Thymus (tissue), 11 donors: ENCODE results near the gene TRIM67. TPM values are rescaled to one million over a fixed set of nuclear protein-coding genes. Genes with fewer than 3 reads are reported as not detected.
"Not testable (repeated sequence)": the region's sequence is repeated elsewhere in the genome, so short reads cannot be mapped to it uniquely, and the experiment has no call there.

Source experiments
- DNase-seq, 9 donors: peaks; one replicate each; pipeline ENCODE4 v3.0.0-alpha.2; 2013; ENCODE audit warnings: low spot score in 9 of 9, low read depth in 6 of 9, missing footprints in 1 of 9
- H3K27ac ChIP-seq, 2 donors: one replicate each; pipeline ENCODE4 v1.5.1; 2013; ENCODE audit warnings: control low read depth in 1 of 2, low read depth in 1 of 2, low read length in 1 of 2, mild to moderate bottlenecking in 1 of 2, moderate library complexity in 1 of 2
- H3K27me3 ChIP-seq, 2 donors: one replicate each; pipeline ENCODE4 v1.5.1; 2013; ENCODE audit warnings: low read length in 1 of 2; ENCODE audit not compliant: control insufficient read depth in 2 of 2, insufficient read depth in 1 of 2
- H3K36me3 ChIP-seq, 2 donors: one replicate each; pipeline ENCODE4 v1.5.1; 2013; ENCODE audit warnings: low read length in 1 of 2, mild to moderate bottlenecking in 1 of 2, moderate library complexity in 1 of 2; ENCODE audit not compliant: control insufficient read depth in 2 of 2, insufficient read depth in 2 of 2
- H3K4me1 ChIP-seq, 2 donors: one replicate each; pipeline ENCODE4 v1.5.1; 2013; ENCODE audit warnings: low read length in 2 of 2; ENCODE audit not compliant: control insufficient read depth in 2 of 2, insufficient read depth in 2 of 2
- H3K4me3 ChIP-seq, 2 donors: one replicate each; pipeline ENCODE4 v1.5.1; 2013; ENCODE audit warnings: low read length in 2 of 2, control low read depth in 1 of 2, mild to moderate bottlenecking in 1 of 2
- H3K9me3 ChIP-seq, 2 donors: one replicate each; pipeline ENCODE4 v1.5.1; 2013; ENCODE audit warnings: low read length in 1 of 2, mild to moderate bottlenecking in 1 of 2; ENCODE audit not compliant: control insufficient read depth in 2 of 2, insufficient read depth in 1 of 2
- WGBS: extraction: QIAGEN DNeasy Blood & Tissue Kit; methylation state at CpG from one replicate; pipeline ENCODE4 v1.1.7; 2013; 5-methylcytosine and 5-hydroxymethylcytosine counted together
- polyA plus RNA-seq: library from polyadenylated mRNA; stranded (reverse); fragments of 200-250 nt; gene quantifications from one replicate; pipeline ENCODE4 v1.2.3, GENCODE V29; 2013
- total RNA-seq: library from RNA; stranded (reverse); fragments of 120-200 nt; gene quantifications from one replicate; pipeline ENCODE4 v1.2.4, GENCODE V29; 2013
- donor health status: healthy.

Gene TRIM67
- total and polyA plus RNA-seq, 2 donors: 0.05 TPM

GRCh38 chr1:231153726-231154125, 8.1 kb upstream of the TRIM67 start:
- H3K27me3 ChIP-seq: peaks cover 0 to 21% of the 10 kb centered on the region in 2 donors
- no peak overlapping the region for H3K4me3 ChIP-seq
- no peaks in the 10 kb centered on the region for H3K4me1 ChIP-seq
- H3K36me3 ChIP-seq: no peaks in the 10 kb centered on the region
- WGBS: 85% methylated on average over 2 of the region's 2 CpGs
- no peak for DNase-seq
- H3K27ac ChIP-seq: no peak overlapping the region
- H3K9me3 ChIP-seq: peaks cover 0 to 5% of the 10 kb centered on the region in 2 donors

GRCh38 chr1:231155808-231156207, 6.0 kb upstream of the TRIM67 start:
- WGBS: 81% methylated on average over 1 of the region's 1 CpG
- DNase-seq: no peak
- no peak overlapping the region for H3K4me3 ChIP-seq
- H3K36me3 ChIP-seq: no peaks in the 10 kb centered on the region
- peaks cover 0 to 5% of the 10 kb centered on the region in 2 donors for H3K9me3 ChIP-seq
- no peak overlapping the region for H3K27ac ChIP-seq
- H3K4me1 ChIP-seq: no peaks in the 10 kb centered on the region
- H3K27me3 ChIP-seq: peaks cover 15 to 40% of the 10 kb centered on the region in 2 donors

- H3K4me1 ChIP-seq: no peaks in the 10 kb centered on the region
- H3K27ac ChIP-seq: no peak overlapping the region
- H3K9me3 ChIP-seq: no peaks in the 10 kb centered on the region
- 68% methylated on average over 1 of the region's 1 CpG for WGBS
- H3K4me3 ChIP-seq: no peak overlapping the region
- peaks cover 30 to 55% of the 10 kb centered on the region in 2 donors for H3K27me3 ChIP-seq
- no peak for DNase-seq
- no peaks in the 10 kb centered on the region for H3K36me3 ChIP-seq
Measured at GRCh38 chr1:231157311-231157710, 4.5 kb upstream of the TRIM67 start.

GRCh38 chr1:231158141-231158540, 3.7 kb upstream of the TRIM67 start:
- H3K4me3 ChIP-seq, H3K9me3 ChIP-seq, H3K4me1 ChIP-seq, H3K36me3 ChIP-seq, DNase-seq, H3K27ac ChIP-seq: not testable (repeated sequence)
- peaks cover 39 to 63% of the 10 kb centered on the region in 2 donors for H3K27me3 ChIP-seq
- WGBS: 93% methylated on average over 7 of the region's 7 CpGs

- 69% methylated on average over 6 of the region's 6 CpGs for WGBS
- no peaks in the 10 kb centered on the region for H3K9me3 ChIP-seq
- H3K4me3 ChIP-seq: no peak overlapping the region
- peaks cover 51 to 73% of the 10 kb centered on the region in 2 donors for H3K27me3 ChIP-seq
- no peaks in the 10 kb centered on the region for H3K36me3 ChIP-seq
- peaks cover 0 to 2% of the 10 kb centered on the region in 2 donors for H3K4me1 ChIP-seq
- no peak overlapping the region for H3K27ac ChIP-seq
- no peak for DNase-seq
Measured at GRCh38 chr1:231159202-231159962, 2.5 kb upstream of the TRIM67 start.

- Histone ChIP-seq H3K27me3 (peaks cover 54 to 79% of the 10 kb centered on the region in 2 donors), H3K4me1 (peaks cover 0 to 2% of the 10 kb centered on the region in 2 donors)
- 44% methylated on average over 15 of the region's 15 CpGs for WGBS
Measured at GRCh38 chr1:231159963-231160761, 1.7 kb upstream of the TRIM67 start.

GRCh38 chr1:231160895-231161666, 777 bp upstream of the TRIM67 start:
- Histone ChIP-seq H3K36me3 (no peaks in the 10 kb centered on the region), H3K4me3 (no peak overlapping the region), H3K4me1 (peaks cover 0 to 2% of the 10 kb centered on the region in 2 donors), H3K9me3 (no peaks in the 10 kb centered on the region), H3K27ac (no peak overlapping the region), H3K27me3 (peaks cover 54 to 83% of the 10 kb centered on the region in 2 donors)
- no peak for DNase-seq
- 4% methylated on average over 51 of the region's 51 CpGs for WGBS

More at GRCh38 chr1:231159963-231160761, 1.7 kb upstream of the TRIM67 start:
- no peak for DNase-seq
- H3K27ac ChIP-seq: no peak overlapping the region
- H3K36me3 ChIP-seq: no peaks in the 10 kb centered on the region
- H3K4me3 ChIP-seq: no peak overlapping the region
- no peaks in the 10 kb centered on the region for H3K9me3 ChIP-seq

GRCh38 chr1:231162297-231162969, 575 bp downstream of the TRIM67 start:
- Histone ChIP-seq H3K4me1 (peaks cover 0 to 2% of the 10 kb centered on the region in 2 donors), H3K36me3 (no peaks in the 10 kb centered on the region), H3K9me3 (no peaks in the 10 kb centered on the region), H3K27me3 (peaks cover 56 to 82% of the 10 kb centered on the region in 2 donors), H3K27ac (no peak overlapping the region), H3K4me3 (peak overlapping the region in 1 of 2 donors; percentile 15)
- DNase-seq: peak; percentile 5 to 61 (median 30)
- 3% methylated on average over 71 of the region's 71 CpGs for WGBS
